ENCODE results near the gene PPIH.
"Not testable (repeated sequence)": the region's sequence is repeated elsewhere in the genome, so short reads cannot be mapped to it uniquely, and the experiment has no call there.

PPIH gene

DNA sequence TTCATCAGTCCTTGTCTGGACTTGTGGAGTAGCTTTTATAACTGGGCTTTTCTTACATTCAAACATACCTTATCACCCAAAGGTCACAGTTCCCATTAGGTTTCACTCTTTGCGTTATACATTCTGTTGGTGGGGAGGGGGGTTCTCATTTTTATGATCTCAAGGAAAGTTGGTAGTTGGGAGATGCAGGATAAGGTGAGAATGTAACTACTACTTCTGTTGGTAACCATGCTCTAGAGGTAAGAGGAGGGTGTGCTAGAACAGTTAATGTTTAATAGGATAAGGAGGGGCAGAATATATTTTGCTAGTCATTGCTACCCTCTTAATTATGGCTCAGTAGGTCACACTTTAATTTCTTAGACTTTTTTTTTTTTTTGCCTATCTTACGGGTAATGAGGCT, 34.7 kb downstream of the PPIH start:
- TF ChIP-seq ZFX (IDR thresholded peaks at IDR 0.05) = no peak
- TF ChIP-seq, protein P1, sequence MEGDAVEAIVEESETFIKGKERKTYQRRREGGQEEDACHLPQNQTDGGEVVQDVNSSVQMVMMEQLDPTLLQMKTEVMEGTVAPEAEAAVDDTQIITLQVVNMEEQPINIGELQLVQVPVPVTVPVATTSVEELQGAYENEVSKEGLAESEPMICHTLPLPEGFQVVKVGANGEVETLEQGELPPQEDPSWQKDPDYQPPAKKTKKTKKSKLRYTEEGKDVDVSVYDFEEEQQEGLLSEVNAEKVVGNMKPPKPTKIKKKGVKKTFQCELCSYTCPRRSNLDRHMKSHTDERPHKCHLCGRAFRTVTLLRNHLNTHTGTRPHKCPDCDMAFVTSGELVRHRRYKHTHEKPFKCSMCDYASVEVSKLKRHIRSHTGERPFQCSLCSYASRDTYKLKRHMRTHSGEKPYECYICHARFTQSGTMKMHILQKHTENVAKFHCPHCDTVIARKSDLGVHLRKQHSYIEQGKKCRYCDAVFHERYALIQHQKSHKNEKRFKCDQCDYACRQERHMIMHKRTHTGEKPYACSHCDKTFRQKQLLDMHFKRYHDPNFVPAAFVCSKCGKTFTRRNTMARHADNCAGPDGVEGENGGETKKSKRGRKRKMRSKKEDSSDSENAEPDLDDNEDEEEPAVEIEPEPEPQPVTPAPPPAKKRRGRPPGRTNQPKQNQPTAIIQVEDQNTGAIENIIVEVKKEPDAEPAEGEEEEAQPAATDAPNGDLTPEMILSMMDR (conservative IDR thresholded peaks at IDR 0.05) = no peak
- H3K27ac ChIP-seq = peak overlapping the region; percentile 38; the same call in 1 of the 2 replicates

DNA sequence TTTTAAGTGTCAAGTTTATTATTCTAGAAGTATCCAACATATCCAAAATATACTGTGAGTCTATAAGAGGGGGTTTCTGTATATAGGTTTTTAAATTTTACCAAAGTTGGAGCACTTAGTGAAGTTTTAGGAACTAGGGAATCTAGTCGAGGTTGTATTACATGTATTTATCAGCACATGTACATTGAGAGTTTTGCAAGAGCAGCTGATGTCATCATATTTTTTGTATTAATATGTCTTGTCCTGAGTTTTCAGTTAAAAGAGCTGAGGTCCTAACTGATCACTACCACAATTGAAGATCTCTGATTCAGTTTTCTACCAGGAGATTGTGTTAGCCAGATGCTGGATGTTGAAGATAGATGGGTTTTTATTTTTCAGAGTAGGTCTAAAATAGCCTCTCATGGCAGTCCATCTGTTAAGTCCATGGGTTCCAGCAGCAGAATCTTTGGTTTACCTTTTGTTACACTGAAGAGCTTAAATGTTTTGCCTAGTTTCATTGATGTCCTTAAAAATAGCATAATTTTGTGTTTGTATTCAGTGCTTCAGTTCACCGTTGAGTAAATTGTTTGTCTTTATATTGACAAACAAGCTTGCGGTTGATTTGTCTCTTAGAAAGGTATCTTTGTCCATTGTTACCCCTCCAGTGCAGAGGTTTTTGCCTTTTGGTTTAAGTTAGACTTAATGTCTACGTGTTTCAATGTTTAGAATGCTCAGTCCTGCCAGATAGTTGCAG, 40.0 kb downstream of the PPIH start:
- H3K27ac ChIP-seq = no peak overlapping the region
- no peak for TF ChIP-seq ZFX (IDR thresholded peaks at IDR 0.05)
- TF ChIP-seq, protein P1 (conservative IDR thresholded peaks at IDR 0.05) = no peak

DNA sequence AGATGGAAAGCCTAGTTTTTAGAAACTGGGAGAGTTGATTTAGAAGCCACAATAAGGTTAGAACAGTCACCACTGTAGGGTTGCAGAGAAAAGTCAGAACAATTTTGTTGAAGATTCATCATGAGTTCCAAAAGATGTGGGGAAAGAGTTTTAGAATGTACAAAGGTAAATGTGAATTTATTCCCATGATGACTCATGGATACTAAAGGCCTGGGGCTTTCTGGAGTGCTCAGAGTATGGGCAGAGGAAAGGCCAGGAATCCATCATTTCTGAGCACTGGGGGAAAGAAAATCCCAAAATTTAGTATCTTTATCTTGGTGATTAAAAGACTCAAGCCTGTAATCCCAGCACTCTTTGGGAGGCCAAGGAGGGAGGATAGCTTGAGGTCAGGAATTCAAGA, 41.8 kb downstream of the PPIH start:
- TF ChIP-seq, protein P1 (conservative IDR thresholded peaks at IDR 0.05) = no peak
- TF ChIP-seq ZFX (IDR thresholded peaks at IDR 0.05) = no peak
- H3K27ac ChIP-seq = no peak overlapping the region

DNA sequence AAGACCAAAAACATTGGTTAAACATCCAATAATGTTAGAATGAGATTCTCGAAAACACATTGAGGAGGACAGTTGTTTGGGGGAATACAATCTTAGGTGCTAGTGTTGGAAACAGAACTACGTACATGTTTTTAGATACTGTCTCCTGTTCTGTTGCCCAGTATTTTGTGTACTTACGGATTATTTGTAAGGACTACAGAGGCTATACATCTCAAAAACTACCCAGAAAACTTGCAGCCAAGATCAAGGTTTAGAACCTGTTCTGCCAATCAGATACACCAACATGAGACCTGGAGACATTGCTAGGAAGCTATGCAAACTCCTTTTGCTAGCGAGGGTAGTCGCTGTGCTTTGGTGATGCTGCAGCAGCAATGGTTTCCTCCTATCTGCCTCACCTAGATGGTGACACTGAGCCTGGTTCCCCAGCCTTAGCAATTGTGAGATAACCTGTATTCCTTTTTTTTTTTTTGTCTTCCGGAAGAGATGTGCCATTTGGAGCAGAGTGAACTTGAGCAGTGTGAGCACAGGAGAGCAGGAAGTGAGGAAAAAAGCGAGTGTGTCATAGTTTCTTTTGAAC, 45.8 kb downstream of the PPIH start:
- H3K27ac ChIP-seq = no peak overlapping the region
- TF ChIP-seq ZFX (IDR thresholded peaks at IDR 0.05) = no peak
- TF ChIP-seq, protein P1 (conservative IDR thresholded peaks at IDR 0.05) = no peak

DNA sequence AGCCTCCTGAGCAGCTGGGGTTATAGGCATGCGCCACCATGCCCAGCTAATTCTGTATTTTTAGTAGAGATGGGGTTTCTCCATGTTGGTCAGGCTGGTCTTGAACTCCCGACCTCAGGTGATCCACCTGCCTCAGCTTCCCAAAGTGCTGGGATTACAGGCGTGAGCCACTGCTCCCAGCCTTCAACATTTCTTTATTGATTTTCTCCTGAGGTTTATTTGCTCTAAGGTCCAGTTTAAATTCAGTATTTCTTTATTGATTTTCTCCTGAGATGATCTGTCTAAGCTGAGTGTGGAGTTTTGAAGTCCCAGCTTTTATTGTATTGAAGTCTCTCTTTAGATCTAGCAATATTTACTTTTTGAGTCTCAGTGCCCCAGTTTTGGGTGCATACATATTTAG, 54.6 kb downstream of the PPIH start:
- not testable (repeated sequence) for H3K27ac ChIP-seq

DNA sequence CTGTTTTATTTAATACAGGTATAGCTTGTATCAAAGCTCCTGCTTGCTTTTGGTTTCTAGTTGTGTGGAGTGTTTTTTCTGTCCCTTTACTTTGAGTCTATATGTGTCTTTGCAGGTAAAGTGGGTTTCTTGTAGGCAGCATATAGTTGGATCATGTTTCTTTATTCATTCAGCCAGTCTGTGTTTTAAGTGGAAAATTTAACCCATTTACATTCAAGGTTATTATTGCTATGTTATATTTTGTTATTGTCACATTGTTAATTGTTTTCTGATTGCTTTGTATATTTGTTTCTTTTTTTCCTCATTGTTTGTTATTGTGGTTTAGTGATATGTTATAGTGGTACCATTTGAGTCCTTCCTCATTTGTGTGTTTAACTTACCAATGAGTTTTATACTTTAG, 55.1 kb downstream of the PPIH start:
- TF ChIP-seq ZFX (IDR thresholded peaks at IDR 0.05) = no peak
- TF ChIP-seq, protein P1 (conservative IDR thresholded peaks at IDR 0.05) = no peak
- H3K27ac ChIP-seq = no peak overlapping the region

DNA sequence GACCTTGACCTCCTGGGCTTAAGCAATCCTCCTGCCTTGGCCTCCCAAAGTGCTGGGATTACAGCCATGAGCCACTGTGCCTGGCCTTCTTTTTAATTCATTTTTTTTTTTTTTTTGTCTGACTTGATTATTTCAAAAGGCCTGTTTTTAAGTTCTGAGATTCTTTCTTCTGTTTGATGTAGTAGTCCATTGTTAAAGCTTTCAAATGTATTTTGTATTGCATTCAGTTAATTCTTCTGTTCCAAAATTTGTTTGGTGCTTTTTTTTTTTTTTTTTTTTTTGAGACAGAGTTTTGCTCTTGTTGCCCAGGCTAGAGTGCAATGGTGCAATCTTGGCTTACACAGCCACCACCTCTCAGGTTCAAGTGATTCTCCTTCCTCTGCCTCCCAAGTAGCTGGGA, 56.2 kb downstream of the PPIH start:
- H3K27ac ChIP-seq = not testable (repeated sequence)

DNA sequence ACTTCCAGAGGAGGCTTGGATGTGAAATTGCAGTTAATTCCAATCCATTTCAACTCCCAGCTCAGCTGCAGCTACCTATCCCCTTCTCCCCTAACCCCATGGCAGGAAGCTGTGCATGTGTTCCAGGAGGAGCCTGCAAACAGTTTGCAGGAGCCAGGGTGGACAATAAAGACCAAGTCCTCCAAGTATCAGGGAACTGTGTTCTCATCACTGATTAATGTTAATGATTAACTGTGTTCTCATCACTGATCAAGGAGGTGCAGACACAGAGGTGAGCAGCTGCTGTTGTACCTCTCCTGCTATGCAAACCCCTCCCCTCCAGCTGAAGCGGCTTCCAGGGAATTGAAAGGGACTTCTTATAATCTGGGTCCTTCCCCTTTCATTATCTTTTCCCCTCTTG, 62.6 kb downstream of the PPIH start:
- H3K27ac ChIP-seq = no peak overlapping the region
- no peak for TF ChIP-seq ZFX (IDR thresholded peaks at IDR 0.05)
- TF ChIP-seq, protein P1 (conservative IDR thresholded peaks at IDR 0.05) = no peak

Data from C4-2B (cell line).